ENCODE results near the gene CCDC88A.
"Not testable (repeated sequence)": the region's sequence is repeated elsewhere in the genome, so short reads cannot be mapped to it uniquely, and the experiment has no call there.

Gene CCDC88A, protein sequence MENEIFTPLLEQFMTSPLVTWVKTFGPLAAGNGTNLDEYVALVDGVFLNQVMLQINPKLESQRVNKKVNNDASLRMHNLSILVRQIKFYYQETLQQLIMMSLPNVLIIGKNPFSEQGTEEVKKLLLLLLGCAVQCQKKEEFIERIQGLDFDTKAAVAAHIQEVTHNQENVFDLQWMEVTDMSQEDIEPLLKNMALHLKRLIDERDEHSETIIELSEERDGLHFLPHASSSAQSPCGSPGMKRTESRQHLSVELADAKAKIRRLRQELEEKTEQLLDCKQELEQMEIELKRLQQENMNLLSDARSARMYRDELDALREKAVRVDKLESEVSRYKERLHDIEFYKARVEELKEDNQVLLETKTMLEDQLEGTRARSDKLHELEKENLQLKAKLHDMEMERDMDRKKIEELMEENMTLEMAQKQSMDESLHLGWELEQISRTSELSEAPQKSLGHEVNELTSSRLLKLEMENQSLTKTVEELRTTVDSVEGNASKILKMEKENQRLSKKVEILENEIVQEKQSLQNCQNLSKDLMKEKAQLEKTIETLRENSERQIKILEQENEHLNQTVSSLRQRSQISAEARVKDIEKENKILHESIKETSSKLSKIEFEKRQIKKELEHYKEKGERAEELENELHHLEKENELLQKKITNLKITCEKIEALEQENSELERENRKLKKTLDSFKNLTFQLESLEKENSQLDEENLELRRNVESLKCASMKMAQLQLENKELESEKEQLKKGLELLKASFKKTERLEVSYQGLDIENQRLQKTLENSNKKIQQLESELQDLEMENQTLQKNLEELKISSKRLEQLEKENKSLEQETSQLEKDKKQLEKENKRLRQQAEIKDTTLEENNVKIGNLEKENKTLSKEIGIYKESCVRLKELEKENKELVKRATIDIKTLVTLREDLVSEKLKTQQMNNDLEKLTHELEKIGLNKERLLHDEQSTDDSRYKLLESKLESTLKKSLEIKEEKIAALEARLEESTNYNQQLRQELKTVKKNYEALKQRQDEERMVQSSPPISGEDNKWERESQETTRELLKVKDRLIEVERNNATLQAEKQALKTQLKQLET (N-terminal part only)

DNA sequence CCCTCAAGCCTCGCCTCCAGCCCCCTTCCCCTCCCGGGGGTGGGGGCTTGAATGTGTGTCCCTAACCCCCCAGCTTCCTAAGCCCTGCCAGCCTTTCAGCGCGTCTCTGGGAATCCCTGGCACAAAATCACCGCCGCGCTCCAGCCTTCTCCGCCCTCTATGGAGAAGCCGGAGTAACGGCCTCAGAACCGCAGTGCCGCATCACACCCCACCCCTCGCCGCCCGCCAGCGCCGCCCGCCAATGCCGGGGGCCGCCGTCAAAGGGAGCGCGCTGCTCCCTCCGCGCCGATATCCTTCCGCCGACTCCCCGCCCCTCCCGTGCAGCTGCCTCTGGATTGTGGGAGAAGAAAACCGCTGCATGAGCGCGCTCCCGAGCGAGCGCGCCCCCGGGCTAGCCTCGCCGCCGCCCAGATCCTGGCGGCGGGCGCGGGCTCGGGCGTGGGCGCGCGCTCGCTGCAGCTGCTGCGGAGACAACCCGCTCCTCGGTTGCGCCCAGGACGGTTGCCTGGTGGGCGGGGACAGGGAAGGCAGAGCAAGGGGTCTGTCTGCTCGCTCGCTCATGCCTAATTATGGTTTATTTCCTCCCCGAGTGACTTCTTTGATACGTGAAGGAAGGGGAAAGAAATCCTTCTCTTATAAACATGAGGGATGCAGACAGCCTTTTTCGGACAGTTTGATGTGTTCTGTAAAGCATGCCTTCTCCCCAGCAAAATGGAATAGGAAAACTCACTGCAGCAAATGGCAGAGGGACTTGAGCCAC, at the start of gene CCDC88A:
TSS of gene CCDC88A (minus strand) at position 178 of the 760 bp plus-strand sequence. CDS start 777 bp downstream, outside the sequence.
- DNase-seq (ENCODE audit: low spot score) = peak; percentile 87

DNA sequence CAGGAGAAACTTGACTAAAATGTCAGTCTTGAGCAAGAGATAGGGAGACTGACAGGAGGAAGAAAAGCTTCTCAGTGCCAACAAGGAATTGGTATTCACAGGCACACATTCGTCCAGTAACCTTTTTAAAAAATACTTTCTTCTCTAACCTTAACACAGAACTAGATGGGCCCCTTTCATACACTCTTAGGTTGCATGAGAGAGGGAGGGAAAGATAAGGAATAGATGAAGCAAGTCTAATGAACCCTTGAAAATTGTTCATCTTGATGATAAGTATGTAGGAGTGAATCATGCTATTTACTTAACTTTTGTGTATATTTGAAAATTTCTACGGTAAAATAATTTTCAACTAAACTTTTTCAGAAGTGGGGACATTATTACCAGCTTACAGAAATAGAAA, 42.0 kb upstream of the CCDC88A start:
- no peak for DNase-seq (ENCODE audit: low spot score)

DNA sequence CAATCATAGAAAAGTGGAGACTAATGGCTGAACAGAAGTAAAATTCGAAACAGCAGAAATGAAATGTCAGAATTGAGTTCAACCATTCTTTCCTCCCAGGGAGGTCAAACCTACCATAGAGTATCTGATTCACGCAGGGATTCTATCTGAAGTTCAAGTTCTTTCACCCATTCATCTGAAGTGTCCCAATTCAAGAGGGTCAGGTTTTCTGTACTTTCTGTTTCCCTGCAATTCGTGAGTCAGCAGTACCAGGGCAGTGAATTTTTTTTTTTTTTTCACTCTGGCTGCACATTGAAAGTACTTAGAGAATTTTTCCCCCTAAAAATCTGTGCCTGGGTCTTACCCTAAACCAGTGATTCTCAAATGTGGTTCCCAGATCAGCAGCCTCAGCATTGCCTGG, 40.9 kb upstream of the CCDC88A start:
- no peak for DNase-seq (ENCODE audit: low spot score)

DNA sequence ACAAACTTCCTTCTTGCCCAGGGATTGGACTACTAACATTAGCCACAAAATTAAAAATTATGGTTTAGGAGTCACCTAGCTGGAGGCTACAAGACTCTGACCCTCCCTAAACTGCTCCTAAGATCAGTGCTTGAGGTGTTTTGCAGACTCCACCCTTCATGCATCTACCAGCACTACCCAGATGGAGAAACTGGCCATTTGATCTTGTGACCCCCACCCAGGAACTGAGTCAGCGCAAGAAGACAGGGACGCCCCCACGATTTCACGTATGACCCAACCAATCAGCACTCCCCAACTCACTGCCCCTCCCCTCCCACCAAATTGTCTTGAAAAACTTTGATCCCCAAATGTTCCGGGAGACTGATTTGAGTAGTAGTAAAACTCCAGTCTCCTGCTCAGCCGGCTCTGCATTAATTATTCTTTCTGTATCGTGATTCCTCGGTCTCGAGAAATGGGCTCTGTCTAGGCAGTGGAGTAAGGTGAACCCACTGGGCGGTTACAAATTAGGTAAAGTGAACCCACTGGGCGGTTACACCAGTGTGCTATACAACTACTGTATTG, 40.1 kb upstream of the CCDC88A start:
- DNase-seq (ENCODE audit: low spot score) = no peak

DNA sequence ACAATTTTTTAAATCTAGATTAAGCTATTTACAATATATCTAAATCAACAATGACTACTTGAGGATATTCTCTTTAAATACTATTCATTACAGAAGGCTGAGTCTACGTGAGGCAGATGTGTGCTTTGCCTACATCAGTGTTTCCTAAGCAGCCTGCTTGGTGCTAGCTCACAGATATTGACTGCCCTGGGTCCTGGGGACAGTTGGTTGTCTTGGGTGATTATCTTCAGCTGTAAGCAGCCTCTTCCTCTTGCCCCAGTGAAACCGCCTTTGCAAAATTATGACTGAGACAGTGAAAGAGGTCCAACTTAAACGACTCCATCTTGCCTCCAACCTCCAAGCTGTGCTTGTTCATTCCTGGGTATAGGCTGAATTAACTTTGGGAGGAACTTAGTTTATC, 39.6 kb upstream of the CCDC88A start:
- DNase-seq (ENCODE audit: low spot score) = no peak

DNA sequence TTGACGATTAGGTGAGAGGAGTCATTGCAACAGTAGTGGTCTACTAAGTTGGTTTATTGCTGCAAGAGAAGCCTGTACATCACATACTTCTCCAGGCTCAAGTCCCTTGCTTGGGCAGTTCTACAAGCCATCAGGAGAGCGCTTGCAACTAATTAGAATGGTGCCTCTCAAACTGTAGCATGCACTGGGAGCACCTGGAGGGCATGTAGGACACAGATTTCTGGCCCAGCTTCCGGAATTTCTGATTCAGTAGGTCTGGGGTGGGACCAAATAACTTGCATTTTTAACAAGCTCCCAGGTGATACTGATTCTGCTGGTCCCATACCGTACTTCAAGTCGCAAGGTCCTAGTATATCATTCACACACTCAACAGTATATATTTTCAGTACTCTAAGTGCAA, 34.5 kb upstream of the CCDC88A start:
- no peak for DNase-seq (ENCODE audit: low spot score)

DNA sequence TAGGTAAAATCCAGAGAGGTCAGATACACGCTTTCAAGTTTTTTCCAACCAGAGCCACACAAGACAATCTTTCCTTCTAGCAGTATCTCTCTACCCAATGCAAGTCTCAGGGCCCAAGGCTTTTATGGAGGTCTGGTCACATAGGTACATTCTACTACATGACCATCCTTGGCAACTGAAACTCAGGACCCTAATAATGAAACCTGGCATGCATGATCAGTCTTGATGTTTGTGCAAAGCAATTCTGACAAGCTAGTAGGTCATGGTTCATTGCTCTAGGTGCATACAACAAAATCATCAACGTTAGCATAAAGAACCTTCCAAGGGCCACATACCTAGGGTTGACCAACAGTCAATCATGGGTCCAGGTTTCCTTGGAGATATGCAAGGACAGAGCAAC, 33.2 kb upstream of the CCDC88A start:
- DNase-seq (ENCODE audit: low spot score) = no peak

DNA sequence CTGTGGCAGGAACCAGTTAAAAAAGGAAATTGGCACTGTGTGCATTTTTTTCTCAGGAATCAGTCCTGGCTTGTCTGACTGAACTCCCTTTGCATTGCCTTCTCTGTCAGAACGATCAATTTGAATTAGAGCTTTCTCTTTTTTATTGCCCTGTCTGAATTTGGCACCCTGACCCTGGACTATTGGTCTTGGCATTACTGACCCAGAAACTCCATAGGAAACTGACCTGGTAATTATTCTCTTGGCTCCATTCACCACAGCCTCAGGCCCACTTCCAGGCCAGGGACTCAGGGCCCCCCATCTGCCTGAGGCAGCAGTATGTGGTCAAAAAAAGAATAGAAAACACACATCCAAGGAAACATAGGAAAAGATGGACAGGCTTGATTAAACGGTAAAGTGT, 32.0 kb upstream of the CCDC88A start:
- no peak for DNase-seq (ENCODE audit: low spot score)

DNA sequence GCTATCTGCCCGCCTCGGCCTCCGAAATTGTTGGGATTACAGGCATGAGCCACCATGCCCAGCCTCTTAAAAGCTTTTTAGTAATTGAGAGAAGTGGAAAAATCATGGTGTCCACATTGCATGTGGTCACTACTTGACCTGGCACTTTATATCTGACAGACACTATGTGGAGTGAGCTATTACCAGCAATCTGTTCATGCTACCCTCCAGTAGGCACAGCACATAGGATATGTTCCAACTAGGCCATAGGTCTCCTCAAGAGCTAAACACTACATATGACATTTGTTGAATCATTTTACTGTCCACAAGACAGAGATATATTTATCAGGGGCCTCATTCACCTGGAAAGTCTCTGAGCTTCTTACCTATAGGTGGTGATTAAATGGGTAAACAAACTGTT, 30.4 kb upstream of the CCDC88A start:
- peak; percentile 4 for DNase-seq (ENCODE audit: low spot score)

DNA sequence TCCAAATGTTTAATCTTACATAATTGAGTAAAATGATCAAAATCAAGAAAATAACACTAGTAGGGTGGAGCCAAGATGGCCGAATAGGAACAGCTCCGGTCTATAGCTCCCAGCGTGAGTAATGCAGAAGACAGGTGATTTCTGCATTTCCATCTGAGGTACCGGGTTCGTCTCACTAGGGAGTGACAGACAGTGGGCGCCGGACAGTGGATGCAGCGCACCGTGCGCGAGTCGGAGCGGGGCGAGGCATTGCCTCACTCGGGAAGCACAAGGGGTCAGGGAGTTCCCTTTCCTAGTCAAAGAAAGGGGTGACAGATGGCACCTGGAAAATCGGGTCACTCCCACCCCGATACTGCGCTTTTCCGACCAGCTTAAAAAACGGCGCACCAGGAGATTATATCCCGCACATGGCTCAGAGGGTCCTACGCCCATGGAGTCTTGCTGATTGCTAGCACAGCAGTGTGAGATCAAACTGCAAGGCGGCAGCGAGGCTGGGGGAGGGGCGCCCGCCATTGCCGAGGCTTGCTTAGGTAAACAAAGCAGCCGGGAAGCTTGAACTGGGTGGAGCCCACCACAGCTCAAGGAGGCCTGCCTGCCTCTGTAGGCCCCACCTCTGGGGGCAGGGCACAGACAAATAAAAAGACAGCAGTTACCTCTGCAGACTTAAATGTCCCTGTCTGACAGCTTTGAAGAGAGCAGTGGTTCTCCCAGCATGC, 22.5 kb upstream of the CCDC88A start:
- not testable (repeated sequence) for DNase-seq (ENCODE audit: low spot score)

DNA sequence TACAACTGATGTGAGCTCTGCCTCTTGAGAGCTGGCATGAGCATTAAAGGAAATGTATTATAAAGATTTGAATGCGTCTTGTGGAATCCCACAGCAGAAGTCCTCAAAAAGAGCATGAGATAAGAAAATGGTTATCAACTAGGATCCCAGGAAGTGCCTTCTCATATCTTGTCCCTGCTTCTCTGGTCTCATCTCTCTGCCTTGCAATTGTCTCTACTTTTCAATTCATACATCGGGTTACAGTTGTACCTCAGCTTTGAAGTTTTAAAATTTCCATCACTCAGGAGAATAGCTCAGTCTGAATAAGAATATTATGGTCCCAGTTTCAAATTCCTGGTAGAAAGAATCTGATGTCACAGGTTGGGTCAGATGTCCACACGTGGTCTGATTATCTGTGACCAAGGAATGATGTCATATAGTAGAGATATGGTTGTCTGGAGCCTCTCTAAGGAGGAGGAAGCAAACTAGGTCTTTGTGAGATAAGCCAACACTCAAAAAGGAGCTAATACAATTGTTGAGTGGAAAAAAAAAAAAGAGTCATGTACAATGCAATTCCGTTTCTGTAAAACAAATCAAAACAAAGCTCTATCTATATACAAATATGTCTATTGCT, 21.7 kb upstream of the CCDC88A start:
- DNase-seq (ENCODE audit: low spot score) = no peak

DNA sequence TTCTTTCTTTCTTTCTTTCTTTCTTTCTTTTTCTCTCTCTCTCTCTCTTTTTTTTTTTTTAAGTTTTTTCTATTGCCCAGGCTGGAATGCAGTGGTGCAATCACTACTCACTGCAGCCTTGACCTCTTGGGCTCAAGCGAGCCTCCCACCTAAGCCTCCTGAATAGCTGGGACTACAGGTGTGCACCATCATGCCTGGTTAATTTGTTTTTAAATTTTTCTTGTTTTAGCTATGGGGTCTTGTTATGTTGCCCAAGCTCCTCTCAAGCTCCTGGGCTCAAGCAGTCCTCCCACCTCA, 19.4 kb upstream of the CCDC88A start:
- DNase-seq (ENCODE audit: low spot score) = no peak

DNA sequence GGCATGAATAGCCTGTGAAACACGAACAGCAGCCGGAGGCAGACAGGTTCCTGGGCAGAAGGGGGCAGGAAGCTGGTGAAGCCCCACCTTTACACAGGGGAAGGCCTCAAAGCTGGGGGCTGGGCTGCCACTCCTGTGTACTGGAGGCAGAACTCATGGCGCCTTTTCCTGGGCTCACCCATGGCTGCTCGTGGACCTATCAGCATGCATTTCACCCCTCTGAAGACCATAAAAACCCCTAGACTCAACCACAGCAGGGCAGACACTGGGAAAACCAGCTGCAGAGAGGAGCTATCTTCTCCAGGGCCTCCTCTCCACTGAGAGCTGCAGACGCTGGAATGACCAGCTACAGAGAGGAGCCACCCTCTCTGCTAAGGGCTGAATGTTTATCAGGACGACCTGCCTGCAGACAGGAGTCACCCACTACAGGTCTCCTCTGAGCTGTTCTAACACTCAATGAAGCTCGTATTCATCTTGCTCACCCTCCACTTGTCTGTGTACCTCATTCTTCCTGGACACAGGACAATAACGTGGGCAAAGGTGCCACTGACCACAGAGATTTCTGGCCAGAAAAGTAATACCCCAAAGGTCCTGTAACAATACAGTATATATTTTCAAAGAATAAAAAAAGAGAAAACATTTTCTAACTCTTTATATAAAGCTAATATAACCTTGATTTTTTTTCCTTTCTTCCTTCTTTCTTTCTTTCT, 18.9 kb upstream of the CCDC88A start:
- DNase-seq (ENCODE audit: low spot score) = no peak

DNA sequence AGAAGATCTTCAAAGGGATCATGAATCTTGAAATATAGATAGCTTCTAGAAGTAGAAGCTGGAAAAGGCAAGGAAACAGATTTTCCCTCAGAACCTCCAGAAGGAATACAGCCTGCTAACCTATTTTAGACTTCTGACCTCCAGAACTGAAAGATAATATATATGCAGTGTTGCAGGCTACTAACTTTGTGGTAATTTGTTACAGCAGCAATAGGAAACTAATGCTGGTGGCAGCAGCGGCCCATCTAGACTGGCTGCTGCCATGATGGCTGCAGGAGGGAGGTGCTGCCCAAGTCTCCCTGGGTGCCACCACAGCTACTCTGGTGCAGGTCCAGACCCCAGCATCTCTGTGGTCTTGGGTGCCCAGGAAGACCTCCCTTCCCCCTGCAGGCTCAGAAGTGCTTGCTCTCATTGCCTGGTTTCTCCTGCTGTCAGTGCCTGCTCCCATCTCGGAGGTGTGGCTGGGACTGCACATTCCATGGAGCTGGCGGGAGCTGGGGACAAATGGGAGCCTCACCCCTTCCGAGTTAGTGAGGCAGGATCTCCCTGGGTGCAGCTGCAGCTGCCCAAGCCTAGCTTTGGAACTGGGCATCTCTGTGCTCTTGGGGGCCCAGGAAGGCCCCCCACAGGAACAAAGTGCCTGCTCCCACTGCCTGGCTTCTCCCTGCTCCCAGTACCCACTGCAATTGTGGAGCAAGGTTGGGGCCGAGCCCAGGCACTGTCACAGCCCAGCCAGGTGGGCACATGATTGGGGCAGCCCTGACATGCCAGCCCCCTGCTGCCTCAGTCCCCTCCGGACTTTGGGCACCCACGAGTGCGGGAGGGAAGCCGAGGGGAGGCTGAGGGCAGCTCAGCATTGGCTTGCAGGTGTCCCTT, 18.1 kb upstream of the CCDC88A start:
- DNase-seq (ENCODE audit: low spot score) = no peak

DNA sequence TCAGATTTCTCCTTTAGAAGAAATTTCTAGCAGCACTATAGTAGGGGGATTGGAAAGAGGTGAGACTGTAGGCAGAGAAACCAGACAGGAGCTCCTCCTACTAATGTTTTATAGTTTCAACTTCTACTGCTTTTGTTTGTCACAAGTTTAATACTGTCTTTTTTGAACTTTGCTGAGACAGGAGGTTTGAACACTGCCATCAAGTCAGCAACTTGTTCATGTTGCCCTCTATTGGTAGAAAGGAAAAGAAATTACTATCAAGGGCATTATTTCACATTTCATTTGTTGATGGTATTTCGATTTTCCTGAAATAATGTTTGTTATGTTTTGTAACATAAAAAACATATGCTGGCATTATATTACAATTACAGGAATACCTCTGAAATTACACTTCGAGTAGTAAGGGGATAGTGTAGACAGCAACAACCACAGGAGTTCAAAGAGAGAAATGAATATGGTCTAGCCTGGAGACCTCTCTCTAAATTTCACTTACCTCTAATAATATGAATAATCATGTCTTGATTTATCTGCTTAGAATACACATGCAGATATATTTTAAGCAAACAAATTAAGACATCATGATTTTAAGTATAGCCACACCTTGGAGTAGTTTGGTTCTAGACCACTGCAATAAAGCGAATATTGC, 12.4 kb upstream of the CCDC88A start:
- peak; percentile 37 for DNase-seq (ENCODE audit: low spot score)

DNA sequence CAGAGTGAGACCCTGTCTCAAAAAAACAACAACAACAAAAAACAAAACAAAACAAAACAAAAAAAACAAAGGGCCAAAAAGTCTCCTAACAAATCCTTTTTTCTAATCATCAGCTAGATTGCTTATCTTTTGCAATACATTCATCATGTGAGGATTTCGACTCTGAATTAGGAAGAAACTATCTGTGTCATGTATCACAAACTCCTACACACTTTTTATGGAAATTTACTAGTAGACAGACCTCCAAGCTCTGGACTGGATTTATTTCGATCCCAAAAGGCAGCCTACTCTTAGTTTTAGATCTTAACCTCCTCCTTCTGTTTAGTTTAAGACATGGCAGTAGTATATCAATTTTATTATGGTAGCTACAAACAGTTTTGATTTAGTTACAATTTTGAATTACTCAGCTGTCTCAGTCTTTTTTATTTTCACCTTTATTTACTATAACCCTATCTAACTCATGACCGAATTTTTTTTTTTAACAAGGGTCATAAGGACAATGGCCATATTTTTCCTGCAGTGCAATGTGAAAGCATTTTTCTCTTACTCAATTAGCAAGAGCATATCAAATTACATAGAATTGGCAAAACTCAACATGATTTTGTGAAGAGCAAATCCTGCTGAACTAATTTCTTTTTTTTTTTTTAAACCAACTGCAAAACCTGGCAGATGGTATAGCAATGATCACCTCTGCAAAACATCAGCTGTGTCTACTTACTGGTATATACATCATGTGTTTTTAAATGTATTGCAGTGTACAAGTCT, 10.7 kb upstream of the CCDC88A start:
- DNase-seq (ENCODE audit: low spot score) = no peak

DNA sequence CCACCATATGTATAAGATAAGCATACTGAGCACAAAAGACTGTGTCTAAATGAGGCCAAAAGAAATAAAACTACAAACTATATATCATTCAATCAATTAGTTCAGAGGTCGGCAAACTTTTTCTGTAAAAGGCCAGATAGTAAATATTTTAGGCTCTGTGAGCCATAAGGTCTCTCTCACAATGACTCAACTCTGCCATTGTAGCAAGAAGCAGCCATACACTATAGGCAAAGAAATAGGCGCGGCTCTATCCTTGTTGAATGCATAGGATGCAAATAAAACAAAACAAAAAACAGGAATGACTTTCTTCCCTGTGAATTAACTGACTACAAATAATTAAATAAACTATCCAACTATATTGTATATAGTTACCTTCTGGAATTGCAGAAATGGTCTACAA, 8.6 kb upstream of the CCDC88A start:
- DNase-seq (ENCODE audit: low spot score) = no peak

DNA sequence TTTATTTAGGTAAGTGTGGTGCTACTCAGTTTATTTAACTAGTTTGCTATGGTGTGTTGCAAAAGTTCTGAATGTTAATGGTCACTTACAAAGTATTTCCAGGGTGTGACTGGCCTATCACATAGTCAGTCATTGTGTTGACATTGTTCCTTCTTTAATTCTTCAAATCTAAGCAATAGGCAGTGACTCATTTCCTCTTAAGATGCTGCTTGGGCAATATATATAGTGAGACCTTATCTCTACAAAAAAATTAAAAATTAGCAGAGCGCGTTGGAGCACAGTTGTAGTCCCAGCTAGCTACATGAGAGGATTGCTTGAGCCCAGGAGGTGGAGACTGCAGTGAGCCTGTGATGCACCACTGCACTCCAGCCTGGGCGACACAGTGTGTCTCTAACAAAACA, 5.8 kb upstream of the CCDC88A start:
- DNase-seq (ENCODE audit: low spot score) = no peak
